ENCODE results near the gene POLA1.
A peak's percentile ranks its signal among the peaks of the same experiment; 100 is the strongest.
"Not testable (repeated sequence)": the region's sequence is repeated elsewhere in the genome, so short reads cannot be mapped to it uniquely, and the experiment has no call there.

The POLA1 gene

DNA sequence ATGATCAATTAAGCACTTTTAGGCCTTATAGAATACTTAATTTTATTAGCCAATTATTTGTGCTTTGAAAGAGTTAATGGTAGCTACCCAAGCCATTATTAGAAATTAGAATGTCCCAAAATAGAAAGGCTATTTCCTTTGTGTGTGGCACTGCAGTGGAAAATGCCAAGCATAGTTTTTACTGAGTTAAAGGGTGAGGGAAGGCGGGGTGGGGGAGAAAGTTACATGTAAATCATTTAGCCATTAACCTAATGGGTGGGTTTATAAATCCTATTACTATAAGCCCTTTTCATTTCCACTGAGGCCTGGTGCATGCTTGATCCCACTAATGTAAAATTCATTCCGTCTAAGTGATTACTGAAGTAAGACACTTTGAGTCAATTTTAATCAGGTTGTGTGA is 105.8 kb downstream of the POLA1 start:
- DNase-seq (ENCODE audit: low spot score), result no peak

DNA sequence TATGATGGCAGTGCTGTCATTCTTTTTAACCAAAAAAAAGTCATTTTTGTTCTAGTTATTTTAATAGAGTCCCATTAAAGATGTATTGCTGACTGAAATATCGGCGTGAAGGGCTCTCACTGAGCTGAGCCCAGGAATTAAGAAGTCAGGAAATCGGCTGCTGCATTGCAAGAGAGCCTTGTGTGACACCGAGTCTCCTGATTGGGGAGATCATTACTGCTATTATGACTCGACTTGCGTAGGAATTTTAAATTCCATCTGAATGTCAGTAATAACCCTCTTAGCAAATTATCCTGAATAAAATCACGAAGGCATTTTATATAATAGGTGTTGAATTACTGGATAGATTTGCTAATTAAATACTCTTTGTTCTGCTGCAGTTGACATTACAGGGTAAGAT is 111.5 kb downstream of the POLA1 start:
- DNase-seq (ENCODE audit: low spot score), result no peak

DNA sequence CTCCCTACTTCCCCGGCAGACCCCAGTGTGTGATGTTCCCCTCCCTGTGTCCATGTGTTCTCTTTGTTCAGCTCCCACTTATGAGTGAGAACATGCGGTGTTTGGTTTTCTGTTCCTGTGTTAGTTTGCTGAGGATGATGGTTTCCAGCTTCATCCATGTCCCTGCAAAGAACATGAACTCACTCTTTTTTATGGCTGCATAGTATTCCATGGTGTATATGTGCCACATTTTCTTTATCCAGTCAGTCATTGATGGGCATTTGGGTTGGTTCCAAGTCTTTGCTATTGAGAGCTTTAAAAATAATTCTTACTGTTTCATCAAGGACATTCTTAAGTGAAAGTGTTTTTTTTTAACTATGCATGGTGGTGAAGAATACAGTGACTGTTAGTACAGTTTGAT is 126.1 kb downstream of the POLA1 start:
- DNase-seq (ENCODE audit: low spot score), result not testable (repeated sequence)

DNA sequence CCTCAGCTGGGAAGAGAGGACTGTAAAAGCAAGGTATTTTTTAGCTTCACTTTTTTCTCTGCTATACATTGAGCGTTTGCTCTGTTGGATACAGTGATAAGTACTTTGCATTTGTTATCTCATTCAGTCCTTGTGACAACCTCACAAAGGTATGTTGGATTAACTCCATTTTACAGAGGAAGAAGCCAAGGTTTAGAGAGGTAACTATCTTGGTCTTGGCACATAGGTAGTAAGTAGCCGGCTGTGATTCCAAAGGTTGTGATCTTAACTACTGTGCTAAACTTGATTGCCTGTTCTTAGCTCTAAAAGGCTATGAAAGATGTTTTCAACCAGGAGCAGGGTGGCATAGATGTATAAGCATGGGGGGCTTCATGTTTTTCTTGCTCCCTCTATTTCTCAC is 134.4 kb downstream of the POLA1 start:
- no peak for DNase-seq (ENCODE audit: low spot score)

DNA sequence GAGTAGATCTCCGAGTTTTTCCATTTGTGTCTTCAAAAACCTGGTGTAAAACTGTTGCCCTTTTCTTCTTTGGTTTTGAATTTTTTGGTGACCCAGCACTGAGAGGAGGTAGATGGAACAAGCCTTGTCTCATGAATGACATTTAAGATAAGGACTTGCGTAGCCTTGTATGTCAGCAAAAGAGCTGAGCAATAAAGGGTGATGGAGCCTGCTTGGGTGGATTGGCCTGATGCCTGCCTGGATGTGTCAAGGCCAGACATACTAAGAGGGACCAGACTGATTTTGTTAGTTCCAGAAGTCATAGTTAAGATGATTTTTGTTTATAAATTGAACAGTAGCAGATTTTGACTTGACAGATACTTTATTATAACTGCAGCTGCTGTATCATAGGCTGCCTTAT is 134.9 kb downstream of the POLA1 start:
- DNase-seq (ENCODE audit: low spot score), result no peak

DNA sequence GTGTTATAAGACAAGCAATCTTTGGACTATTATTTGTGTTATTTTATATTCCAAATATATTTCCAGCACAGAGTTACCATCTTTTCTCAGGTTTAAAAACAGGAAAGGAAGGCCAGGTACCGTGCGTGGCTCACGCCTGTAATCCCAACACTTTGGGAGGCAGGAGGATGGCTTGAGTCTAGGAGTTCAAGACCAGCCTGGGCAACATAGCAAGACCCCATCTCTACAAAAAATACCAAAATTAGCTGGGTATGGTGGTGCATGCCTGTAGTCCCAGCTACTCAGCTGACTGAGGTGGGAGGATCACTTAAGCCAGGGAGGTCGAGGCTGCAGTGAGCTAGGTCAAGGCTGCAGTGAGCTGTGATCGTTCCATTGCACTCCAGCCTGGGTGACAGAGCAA is 140.0 kb downstream of the POLA1 start:
- no peak for DNase-seq (ENCODE audit: low spot score)

DNA sequence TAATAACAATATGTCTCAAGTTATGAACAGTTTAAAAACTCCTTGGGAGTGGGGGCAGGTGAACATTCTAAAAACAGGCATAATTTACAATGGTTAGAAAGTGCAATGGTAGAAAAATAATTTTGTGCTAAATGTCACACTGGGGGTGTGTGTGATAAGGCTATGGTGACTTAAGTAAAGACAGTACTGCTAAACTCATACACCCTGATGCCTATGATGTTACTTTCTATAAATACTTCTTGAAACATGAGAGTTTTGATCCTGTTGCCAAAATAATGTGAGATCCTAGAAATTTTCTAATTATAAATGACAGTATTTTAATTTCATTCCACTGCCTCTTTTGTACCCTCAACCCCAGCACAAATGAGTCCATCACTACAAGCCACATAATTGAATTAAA is 144.2 kb downstream of the POLA1 start:
- no peak for DNase-seq (ENCODE audit: low spot score)

DNA sequence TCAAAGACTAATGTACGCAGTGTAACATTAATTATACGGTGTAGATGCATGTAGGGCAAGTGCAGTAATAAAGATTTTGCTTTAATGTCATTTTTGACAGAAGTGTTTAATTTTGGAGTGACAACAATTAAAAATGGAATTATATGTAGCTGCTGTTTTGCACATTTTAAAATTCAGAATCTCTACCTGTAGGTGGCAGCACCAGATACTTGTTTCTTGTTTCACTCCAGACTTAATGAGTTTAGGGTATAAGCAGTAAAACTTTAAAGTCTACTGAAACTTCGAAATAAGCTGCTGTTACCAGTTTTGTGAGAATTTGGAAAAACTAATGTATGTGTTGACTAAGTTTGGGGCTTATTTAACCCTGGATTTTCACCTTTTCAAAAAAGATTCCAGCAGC is 144.9 kb downstream of the POLA1 start:
- peak; percentile 51 for DNase-seq (ENCODE audit: low spot score)

DNA sequence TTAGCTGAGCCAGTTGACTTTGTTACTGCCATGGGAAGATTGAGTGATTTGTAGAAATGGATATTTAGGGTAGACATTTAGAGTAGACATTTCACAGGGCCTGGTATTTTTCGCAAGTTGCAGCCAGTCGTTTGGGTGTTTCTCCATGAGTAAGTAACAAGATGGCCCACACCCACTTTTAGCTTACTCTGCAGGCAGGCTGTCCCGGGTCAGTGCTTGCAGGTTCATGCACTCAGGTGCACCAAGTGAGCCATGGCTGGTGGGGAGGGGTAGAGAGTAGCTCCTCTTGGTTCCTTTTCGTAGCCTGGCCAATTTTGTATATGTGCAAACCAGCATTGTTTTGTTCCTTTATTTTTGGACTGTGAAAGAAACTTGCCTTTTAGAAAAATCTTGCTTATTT is 145.6 kb downstream of the POLA1 start:
- DNase-seq (ENCODE audit: low spot score), result peak; percentile 1

DNA sequence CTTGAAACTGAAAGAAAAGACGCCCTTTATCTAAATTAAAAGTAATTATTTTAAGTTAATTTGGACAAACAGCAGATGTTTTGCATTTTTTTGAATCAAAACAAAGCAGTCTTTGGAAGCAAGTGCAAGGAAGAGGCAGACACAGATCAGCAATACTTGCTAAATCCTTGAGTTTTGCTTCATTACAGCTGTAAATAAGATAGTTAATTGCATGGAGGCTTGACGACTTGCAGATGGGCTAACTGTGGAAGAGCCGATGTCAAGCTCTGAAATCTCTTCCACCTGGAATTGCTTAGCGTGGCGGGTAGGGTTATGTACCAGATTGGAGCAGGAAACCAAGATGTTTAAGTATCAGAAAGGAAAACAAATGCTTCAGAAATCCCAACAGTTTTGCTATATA is 148.8 kb downstream of the POLA1 start:
- no peak for DNase-seq (ENCODE audit: low spot score)

DNA sequence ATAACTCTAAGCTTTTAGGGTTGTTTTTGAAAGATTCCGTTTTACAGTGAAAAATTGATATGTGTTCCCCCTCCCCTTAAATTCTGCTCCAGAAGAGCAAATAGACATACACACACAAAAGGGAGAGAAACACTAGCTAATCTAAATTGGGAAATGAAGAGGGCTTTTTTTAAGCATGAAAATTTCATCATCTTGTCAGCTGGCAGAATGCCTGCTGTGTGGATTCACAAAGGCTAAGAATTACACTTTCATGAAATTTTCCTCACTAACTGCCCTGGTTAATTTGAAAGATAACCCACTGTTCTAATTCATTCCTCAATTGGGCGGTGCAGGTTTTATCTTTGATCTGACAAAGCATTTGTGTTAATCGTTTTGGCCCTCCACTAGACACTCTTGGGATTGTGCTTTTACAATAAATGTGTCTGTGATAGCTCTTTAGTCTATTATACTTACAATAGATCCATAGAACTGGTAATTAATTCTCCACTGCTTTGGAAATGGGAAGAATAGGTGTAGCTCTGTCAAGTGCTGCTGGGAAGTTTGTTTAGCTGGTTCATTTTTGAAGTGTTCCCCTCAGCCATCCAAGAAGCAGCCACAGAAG is 152.9 kb downstream of the POLA1 start:
- no peak for DNase-seq (ENCODE audit: low spot score)

DNA sequence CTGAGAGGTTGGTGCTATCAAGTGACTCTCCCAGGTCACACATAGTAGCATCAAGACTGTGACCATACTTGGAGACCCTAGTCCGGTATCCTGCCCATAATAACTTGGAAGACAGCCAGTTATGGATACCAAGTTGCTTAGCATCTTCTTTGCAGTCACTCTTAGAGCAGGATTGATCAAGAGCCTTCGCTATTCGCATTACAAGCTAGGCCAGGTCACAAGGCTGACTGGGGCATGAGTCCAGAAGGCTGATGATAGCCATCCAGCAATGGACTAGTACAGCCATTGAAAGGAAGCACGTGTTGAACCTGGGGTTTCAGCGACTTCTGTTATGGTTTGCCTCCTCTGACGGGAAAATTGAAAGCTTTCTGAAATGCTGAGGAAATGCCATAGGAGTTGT is 157.6 kb downstream of the POLA1 start:
- DNase-seq (ENCODE audit: low spot score), result no peak

DNA sequence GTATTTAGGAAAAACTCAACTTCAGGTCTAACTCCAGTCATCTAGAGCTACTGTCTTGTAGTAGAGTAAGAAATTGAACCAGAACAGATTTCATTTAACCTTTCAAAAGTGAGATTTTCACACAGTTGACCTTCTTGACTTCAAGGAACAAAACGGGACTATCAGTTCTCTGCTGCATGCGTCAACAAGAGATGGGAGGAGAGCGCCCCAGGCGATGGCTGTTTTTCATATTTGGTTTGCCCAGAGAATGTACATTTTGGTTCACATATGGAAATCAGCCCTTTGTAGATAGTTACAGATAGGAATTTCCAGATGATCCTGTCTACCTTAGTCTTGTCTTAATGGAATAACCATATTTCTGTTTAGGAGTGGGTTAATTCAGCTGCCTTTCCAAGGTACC is 158.1 kb downstream of the POLA1 start:
- DNase-seq (ENCODE audit: low spot score), result no peak

DNA sequence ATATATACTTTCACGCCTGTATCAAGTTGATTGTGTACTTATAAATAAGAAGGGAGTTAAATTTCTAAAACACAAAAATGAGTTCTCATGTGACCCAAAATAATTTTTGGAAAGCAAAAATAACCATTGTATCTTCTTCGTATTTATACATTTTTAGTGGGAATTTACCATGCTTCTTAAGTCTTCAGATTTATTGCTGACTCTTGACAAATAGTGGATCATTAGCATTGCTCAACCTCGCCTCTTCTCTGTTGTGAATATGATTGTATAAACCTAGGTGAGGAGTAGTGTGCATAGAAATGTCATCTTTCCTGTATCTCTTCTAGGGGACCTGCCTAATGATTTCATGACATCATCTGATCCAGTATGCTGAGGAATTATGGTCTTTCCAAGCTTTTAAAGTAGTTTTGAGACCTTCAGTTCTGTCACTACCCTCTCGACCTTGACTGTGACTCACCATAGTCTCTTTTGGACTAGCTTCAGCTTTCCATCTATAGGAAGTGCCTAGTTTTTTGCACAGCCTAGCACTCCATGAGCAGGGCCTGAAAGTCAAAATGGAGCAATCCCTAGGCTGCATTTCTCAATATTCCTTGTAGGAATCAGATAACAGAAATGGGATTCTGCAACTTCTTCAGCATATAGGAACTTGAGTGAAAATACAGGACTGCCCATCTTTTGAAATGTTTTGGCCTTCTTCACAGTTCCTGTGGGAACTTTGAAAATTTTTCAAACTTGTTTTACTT is 164.5 kb downstream of the POLA1 start:
- no peak for DNase-seq (ENCODE audit: low spot score)

DNA sequence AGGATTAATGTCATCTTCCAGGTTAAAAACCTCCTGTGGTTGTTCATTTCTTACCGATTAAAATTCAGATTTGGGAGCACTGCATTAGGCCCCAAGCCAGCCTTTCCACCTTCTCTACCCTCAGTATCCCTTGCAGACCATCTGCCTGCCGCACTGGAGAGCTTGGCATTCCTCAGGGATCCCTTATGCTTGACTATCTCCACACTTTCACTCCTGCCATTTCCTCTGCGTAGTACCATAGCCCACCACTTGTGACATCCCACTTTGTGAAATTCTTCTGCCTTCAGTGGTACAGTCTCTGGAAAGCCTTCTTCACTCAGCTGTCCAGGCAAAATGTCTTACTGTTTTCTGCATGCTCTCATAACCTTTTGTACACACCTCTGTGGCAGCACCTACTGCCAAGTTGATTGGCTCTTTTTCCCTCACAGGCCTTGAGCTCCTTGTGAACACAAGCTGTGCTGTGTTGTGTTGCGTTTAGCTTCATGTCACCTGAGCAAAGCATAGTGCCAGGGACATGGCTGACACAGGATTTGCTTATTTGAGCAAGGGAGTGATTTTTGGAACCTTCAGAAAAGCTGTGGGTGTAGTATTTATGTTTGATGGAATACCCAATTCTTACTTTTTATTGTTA is 165.6 kb downstream of the POLA1 start:
- DNase-seq (ENCODE audit: low spot score), result no peak

DNA sequence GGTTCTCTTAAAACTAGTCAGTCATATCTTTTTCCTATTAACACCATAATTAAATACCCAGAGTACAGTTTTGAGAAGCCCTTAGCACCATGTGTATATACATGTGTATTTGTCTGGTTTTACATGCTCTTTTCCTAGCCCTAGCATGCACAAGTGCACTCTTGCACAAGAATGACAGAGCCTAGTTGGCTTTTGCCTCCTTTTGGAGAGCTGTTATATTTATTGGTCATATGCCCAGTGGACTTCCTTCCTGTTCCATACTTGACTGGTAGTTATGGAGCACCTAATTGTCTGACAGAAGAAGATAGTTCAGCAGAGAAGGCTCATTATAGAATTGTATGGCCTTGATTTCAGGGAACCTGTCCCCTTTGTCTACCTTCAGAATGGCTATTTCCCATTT is 166.4 kb downstream of the POLA1 start:
- no peak for DNase-seq (ENCODE audit: low spot score)

DNA sequence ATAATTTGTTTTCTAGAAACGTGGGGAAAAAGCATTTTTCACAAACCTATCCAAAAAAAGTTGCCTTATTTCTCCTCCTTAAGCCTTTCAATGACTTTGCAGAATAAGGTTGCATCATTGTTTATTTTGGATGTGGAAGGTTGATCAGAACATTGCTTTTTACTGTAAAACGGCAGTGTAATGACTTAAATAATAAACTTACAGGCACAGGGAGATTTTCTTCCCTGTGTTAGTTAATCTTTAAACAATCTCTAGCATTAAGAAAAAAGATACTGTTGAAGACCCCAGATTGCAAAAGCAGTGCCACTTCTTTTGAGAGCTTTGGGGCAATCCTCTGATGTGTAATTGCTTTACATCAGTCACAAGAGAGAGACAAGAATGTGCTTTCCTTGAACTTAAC is 168.6 kb downstream of the POLA1 start:
- no peak for DNase-seq (ENCODE audit: low spot score)

DNA sequence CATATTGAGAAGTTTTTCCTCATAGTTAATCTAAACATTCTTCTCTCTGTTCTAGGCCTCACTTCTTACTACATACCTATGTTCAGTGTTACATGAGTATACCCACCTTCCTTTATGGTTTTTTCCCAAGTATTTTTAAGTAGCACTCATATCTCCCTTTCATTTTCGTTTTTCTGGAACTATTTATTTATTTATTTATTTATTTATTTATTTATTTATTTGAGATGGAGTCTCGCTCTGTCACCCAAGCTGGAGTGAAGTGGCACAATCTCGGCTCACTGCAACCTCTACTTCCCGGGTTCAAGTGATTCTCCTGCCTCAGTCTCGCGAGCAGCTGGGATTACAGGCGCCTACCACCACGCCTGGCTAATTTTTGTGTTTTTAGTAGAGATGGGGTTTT is 170.1 kb downstream of the POLA1 start:
- not testable (repeated sequence) for DNase-seq (ENCODE audit: low spot score)

DNA sequence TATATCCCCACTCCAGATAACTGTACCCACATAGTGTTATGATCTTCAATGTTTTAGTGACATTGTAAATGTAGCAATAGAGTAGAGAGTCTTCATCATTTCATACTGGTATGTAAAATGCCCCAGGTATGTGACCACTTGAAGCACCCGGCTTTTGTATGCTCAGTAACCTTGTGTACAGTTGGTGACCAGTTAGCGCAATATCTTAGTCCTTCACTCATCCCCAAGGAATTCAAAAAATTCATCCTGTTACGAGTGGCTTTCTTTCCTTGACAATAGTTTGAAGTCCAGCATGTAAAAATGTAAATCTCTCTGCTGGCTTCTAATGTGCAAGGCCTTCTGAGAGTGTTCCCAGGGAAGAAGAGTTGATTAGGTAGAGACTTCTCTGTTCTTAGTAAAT is 176.4 kb downstream of the POLA1 start:
- peak; percentile 75 for DNase-seq (ENCODE audit: low spot score)

DNA sequence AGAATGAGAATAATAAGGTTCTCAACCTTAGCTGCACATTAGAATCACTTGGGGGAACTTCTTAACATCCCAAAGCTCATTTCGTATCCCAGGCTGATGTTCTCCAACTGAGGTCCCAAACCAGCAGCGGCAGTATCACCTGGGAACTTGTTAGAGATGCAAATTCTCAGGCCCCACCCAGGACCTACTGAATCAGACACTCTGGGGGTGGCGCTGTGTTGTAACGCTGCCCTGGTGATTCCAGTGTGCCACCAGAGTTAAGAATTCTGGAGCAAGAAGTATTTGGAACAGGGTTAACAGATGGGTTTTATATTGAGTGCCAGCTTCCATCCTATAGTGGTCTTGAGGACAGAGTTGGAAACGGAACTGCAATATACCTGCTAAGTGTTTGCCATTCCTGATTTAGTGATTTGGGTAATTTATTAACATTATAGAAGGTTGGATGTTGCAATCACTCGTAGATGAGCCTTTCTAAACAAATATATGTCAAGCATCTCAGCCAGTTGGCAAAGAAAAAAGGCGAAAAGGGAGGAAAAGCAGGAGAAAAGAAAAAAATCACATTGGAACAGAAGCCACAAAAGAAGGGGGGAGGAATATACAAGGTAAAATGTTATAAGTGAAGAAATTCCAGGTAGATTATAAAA is 181.0 kb downstream of the POLA1 start:
- DNase-seq (ENCODE audit: low spot score), result no peak

DNA sequence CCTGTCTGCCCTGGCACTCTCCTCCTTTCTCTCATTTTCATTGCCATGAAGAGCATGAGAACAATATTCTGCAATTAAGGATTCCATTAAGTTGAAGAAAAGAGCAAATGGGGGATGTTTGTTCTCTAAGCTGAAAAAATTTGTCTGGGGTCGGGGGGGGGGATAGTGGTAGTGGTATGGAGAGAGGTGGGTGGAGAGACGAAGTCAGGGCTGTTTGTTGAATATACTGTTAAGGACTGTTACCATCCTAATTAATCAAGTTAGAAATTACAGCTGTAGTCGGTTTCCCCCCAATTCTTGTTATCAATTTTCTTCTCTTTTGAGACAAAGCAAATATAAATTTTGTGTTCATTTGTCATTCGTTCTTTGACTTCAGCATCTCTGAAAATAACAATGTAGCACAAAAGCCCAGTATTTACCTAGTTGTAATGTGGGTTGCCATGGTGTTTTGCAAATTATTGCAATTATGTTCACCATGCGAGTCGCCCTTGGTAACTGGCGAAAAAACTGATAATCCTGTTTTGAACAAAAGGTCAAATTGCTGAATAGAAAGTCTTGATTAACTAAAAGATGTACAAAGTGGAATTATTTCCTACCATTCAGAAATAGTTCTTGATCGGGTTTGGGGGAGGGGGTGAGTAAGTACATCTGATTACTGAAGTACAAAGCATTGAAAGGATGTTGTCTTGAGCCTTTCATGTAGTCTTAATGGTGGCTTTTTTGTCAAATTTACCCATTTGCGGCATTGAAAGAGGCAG is 183.0 kb downstream of the POLA1 start:
- DNase-seq (ENCODE audit: low spot score), result no peak

DNA sequence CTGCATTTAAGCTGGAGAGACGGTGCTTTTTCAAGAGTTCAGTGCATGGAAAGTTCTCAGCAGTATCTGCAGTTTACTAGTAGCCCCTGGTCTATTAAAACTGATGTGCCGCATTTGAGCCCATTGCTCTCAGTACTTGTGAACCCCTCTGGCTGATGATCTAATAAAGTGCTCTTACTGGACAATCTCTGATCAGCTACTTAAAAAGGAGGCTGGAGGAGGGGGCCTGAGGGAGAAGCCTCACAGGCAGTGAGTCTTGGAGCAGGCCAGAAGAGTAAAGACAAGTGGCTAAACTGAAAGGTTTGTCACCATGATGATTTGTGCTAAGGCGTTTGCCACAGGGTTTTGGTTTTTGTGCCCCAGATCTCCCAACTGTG is 183.6 kb downstream of the POLA1 start:
- DNase-seq (ENCODE audit: low spot score), result no peak
